Measurements from ENCODE around the gene ROBO2.

Gene ROBO2

DNA sequence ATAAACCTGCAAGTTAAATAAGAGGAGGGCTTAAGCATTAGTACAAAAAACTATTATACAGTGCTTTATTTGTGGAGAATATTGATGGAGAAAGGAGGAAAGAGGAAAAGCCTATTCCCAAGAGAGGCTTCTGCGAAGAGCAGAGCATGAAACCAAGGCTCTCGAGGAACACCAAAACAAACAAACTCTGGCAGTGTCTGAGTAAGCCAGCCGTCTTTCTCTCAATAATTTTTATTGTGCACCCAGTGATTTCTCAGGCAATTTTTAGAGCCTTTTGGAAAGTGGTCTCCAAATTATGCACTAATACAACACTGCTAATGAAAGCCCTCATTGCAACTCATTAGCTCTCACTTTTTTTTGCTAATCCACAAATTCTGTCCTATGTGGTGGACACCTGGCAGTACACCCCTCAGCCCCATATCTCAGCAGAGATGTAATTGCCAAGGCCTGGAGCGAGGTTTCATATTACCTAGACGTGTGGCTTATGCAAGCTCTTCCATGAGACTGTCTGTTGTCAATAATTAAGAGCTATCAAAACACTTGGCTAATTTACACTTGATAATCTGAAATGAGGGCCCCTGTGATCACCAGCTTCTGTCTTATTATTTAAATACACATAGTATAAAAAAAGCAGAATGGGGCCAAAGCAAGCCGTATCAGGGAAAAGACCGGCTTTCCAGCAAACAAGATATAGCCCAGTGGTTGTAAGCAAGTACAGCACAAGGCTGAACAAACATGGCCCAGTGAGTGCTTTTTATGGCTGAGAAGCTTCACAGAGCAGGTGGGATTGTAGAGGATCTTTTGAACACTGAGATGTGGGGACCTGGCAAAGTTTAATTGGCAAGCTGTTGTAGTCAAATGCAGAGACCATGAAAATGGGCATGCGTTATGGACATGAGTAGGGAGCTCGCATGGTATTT lies 216.9 kb downstream of the ROBO2 start:
- DNase-seq (ENCODE audit: low spot score) = no peak

DNA sequence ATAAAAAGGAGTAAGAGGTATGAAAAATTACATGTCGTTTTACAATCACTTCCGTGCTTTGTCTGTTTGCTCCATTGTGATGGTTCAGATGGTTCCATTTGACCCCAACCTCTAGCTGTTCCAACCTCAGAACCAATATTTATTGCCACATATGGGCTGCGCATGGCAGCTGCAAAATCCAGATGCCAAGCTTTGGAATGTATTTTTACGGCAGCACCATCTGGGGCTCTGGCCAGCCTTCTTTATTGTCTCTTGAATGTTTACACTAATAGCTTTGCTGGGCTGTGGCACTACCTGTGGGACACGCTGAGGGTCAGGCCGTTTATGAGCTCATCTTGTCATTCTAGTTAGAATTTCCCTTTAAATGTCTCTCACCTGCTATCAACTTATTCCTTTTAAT lies 219.8 kb downstream of the ROBO2 start:
- DNase-seq (ENCODE audit: low spot score) = no peak

DNA sequence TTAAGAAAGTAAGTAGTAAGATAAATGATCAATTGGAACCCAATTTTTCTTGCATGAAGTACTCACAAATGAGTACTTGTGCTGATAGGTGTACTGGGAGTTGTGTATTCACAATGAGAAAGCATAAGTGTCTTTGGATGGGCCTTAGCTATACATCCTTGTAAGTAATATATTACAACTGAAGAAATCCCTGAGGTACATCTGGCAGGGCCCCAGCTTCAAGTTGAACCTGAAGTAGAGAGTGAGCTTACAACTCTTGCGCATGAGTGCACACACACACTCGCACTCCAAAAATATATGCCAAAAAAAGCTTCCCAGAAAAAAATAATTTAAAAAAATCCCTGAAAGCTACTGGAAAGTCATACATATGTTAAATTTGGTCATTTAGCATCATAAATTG lies 222.5 kb downstream of the ROBO2 start:
- DNase-seq (ENCODE audit: low spot score) = no peak

DNA sequence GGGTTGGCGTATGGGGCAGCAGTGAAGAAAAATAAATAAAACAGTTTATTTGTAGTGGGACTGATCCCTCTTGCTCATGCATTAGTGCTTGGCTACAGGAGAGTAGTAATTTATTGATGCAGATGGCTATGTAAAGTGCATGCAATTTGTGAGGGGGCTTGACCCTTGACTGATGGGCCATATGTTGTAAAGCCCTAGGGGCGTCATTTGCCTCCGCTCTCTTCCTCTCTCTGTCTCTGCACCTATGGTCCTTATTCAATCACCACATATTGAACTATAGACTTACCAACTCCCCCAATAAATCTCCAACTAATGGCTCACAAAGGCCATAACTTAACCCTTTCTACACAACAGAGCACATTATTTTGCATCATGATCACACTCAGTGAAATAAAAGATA lies 227.7 kb downstream of the ROBO2 start:
- no peak for DNase-seq (ENCODE audit: low spot score)

DNA sequence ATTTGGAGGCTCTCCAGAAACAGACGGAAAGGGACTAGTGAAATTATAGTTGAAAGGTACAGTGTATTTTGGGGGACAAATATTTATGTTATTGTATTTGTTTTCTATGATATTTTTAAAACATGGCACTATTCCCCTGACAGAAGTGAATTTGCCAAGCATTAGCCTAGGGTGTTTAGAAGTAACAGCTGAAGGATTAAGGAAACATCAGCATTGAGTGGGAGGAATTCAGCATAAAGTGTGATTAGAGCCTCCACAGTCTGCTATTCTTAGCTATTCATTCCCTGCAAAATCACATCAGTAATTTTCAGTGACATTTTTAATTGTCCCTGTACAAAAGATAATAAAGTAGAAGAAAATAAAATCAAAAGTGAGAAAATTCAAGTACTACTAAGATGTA lies 231.4 kb downstream of the ROBO2 start:
- DNase-seq (ENCODE audit: low spot score) = no peak

DNA sequence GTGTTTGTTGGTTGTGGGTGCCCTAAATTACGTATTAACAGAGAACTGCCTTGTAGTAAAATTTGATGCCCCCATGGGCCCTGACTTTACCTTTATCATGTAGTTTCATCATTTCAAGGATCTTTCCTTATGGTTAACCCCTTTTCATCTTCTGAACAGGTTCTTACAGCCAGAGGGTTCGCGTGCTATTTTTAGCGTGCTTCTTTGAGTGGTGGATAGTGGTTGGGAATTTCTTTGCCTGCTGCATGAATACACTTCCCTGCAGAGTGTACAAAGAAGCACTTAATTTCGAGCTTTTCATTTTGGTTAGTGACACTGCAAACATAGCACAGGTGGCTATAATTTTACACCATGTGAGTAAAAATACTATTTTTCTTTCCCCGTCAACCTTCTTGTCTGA lies 231.8 kb downstream of the ROBO2 start:
- no peak for DNase-seq (ENCODE audit: low spot score)

DNA sequence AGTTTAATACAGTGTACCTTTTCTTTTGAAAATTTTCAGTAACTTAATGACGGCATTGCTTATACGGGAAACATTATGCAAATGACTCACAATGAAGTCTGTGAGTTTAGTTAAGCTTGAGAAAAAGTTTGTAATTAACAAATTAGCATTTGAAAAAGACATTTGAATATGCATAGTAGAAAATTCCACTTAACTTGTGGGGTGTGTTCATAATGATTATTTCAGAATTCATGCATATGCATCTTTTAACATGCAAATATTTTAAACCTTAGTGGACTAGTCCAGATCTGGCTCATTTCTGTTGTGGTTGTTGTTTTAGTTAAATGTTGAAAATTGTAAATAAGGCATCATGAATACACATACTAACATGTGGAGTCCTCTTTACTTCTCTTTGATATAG lies 239.4 kb downstream of the ROBO2 start:
- no peak for DNase-seq (ENCODE audit: low spot score)

DNA sequence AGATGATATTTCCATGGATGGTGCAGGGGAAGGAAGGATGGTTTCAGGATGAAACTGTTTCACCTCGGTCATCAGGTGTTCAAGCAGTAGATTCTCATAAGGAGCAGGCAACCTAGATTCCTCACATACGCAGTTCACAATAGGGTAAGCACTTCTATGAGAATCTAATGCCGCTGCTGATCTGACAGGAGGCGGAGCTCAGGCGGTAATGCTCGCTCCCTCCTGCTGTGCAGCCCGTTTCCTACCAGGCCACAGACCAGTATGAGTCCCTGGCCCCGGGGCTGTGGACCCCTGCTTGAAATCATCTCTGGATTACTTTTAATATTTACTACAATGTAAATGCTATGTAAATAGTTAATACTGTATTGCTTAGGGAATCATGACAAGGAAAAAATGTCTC lies 241.8 kb downstream of the ROBO2 start:
- no peak for DNase-seq (ENCODE audit: low spot score)

DNA sequence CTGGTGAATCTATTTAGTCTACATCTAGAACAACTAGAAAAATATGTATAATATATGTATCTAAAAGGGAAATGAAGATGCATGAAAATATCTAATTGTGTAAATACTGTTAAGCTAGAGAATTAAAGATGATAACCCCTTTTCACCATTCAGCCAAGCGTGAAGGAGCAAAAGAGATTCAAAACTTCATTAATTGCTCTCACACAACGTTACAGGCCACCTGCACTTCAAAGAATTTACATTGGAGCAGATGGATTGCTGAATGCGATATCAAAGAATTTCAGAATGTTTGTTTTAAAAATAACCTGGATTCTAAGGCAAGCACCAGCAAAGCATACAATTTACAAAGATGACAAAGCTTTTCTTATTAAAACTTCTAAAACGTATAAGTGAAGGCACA lies 243.2 kb downstream of the ROBO2 start:
- DNase-seq (ENCODE audit: low spot score) = no peak

DNA sequence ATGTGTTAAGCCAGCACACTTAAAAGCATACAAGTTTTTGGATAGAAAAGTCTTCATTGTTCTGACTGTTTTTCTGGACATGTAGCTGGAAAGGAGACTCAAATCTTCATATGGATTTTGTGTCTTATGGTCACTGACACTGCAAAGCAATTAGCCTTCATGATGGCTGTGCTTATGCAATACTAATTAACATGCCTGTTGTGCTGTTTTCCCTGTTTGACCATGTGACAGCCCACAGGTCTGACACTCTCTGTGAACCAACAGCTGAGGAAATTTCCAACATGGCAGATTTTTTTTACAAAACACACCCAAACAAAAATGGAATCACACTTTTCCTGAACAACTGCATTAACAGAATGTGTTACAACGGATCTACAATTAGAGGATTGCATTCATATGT lies 248.4 kb downstream of the ROBO2 start:
- DNase-seq (ENCODE audit: low spot score) = no peak

DNA sequence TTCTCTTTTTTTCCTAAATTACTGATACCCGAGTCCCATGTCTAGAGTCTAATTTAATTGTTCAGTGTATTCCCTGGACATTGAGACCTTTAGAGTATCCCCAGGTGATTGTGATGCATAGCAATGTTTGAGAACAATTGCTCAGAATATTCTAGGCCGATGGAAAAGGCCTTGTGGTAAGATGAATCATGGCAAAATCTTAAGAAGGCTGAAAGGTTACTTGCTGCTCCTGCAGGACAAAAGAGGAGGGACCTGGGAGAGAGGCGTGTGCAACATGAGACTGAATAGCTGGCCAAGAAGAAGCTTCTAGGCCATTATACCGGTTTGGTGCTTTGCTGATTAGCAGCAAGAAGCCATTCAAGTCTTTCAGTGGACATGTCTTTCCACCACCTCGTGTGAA lies 256.6 kb downstream of the ROBO2 start:
- no peak for DNase-seq (ENCODE audit: low spot score)

DNA sequence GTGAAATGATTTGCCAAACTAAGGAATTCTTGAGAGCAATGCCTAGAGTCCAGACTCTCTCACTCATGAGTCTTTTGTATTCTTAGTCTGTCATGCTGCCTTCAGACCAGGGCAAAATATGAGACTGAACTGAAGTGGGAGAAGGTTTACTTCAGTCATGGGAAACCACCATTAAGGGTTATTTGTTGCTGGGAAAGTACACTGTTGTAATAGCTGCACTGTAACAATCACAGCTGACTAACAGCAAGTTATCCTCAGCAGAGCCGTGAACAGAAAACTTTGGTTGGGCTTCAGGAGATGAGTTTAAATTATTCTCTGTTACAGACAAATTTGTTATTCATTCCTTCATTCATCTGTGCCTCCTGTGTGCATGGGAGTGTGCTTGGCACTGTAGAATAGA lies 258.5 kb downstream of the ROBO2 start:
- DNase-seq (ENCODE audit: low spot score) = no peak

DNA sequence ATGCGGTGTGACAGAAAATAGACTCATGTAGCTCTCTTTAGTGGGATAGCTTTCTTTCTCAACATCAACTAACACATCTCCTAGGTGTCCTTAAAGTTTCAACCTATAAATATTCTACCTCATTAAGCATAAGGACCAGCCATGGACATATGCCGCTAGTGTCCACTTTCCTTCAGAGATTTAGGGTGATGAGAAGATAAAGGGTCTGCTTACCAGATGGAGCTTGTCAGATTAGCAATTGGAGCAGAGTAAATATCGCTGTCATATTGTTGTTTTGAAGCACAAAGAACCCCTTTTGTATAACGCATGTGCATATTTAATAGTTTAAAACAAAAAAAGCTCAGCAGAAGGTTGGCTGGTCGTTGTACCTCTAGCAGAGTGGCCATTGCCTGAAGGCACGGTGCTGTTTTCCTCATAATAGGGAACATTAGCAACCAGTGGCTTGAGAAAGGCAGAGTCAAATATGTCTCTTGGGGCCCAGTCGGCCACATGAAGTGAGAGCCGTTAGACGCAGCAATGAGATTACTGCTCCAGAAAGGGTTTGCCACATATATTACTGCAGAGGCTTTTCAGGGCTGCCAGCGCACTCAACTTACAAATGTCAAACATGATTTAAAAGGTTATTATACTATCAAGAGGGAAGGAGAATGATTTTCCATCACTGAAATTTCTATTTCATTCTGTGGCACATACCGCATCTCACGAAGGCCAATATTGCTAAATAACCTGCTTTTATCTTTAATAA lies 264.2 kb downstream of the ROBO2 start:
- DNase-seq (ENCODE audit: low spot score) = no peak

DNA sequence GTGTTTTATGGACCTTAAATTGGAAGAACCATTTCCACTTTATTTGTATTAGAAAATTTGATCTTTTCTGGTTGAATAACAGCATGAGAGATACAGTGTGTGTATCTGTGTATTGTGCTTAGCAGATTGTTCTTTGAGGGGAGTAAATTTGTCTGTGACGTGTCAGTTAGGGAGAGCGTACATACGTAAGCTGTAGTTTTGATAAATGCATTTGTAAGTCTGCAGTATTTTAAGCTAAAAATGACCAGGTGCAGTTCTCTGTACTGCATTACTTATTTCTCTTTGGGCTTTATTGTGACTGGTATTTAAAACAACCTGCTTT lies 264.8 kb downstream of the ROBO2 start:
- DNase-seq (ENCODE audit: low spot score) = no peak

DNA sequence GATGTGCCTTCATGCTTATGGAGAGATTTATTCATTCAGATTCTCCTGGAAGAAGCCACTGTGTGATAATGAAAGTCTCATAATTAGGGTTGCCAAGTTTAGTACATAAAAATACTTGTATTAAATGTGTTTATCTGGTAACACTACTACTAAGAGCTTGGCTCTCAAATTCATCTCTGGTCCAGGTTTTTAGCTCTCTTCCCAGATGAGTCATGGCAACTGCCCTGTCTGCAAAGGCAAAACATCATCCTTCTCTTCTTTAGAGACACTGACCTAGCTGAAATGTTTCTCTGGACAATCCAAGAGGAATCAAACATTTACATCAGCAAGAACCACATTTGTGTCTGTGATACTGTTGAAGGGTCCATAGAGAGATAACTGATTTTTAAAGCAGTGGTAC lies 269.6 kb downstream of the ROBO2 start:
- no peak for DNase-seq (ENCODE audit: low spot score)

DNA sequence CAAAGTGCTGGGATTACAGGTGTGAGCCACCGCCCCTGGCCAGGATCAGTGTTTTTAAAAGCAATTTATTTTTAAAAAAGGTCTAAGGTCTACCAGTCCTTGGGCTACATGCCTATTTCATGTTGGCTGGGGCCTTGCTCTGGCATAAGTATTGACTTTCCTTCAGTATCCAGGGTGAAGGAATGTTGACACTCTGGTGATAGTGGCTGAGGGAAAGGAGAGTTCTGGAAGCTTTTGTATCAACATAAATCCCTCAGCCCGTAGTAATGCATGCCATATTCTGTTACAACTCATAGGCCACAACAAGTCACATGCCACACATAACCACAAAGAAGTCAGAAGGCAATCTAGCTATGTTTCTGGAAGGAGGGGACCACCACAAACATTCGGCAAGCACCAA lies 273.9 kb downstream of the ROBO2 start:
- DNase-seq (ENCODE audit: low spot score) = no peak

DNA sequence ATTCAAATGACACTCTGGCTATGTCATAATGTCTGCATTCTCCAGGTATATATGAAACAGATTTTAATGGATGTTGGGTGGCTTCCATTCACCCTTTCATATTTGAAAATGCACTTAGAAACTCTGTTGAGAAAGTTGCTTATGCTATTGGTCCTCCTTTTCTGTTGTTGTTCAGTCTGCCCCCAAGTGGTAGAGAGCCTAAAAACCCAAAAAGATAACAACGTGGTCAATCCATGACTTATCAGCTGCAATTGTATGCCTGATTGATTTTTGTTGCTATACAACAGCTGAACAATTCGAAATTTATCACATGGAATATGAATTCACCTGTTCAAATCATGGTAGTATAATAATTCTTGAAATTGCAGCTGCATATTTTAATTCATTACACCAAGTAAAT lies 279.8 kb downstream of the ROBO2 start:
- no peak for DNase-seq (ENCODE audit: low spot score)

DNA sequence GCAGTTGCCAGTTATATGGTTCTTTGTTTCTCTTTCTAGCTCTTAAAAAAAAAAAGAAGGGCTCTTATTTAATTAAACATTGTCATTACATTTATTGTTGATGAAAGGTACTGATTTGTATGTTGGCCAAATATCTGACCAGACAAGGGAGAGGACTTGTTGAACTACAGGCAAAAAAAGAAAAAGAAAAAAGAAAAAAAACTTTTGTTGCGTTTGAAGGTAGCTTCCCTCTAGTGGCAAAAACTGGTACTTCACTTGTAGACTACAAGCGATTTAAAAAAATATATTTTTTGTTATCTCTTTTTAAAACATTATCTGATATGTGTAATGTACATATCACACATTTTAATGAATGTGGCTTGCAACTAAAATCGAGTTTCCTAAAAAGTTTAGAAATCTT lies 280.6 kb downstream of the ROBO2 start:
- no peak for DNase-seq (ENCODE audit: low spot score)

DNA sequence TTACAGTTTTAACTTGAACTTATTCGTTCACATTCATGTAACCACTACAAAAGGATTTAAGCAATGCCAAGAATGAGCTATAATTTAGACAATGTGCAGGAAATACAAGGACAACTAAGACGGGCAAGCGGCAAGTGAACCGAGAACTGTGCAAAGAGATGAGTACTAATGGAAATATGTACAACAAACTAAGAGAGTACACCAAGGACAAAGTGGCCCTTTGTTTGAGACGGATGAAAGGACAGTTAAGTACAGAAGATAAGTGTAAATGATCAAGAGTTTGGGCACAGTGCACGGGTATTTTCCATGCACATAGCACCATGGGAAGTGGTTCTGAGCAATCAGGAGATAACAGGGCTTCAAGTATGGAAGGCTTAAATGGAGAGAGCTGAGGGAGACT lies 281.7 kb downstream of the ROBO2 start:
- no peak for DNase-seq (ENCODE audit: low spot score)

DNA sequence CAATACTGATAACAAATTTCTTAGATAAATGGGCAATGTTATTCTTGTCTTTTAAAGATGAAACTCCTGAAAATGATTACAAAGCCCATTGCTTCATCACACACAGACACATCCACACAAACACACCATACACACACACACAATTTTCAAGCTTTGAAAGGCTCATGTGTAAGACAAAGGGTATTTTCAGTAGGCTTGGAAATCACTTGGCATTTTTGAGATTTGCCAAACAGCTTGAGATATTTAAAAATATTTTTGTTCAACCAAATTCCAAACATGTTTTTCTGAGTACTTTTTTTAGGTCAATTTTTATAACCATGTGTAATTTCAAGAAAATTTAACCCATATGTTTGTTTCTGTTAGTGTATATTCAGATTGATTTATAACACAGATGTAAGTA lies 283.7 kb downstream of the ROBO2 start:
- DNase-seq (ENCODE audit: low spot score) = no peak

DNA sequence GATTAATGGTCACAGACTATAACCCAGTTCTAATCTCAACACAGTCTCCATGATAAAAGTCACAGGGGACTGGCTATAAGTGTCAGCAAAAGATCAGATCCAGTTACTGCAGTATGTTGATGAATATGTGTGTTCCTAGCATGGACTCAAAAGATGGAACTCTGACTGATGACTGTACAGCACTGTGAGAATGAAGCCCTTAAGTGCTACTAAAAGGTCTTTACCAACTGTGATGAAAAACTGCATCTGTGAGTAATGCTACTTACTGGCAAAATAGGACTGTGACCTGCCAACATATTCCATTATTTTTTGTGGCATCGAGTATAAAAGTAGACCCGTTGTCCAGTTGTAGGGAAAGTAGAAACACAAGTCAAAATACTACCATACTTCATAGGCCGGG lies 284.2 kb downstream of the ROBO2 start:
- no peak for DNase-seq (ENCODE audit: low spot score)

DNA sequence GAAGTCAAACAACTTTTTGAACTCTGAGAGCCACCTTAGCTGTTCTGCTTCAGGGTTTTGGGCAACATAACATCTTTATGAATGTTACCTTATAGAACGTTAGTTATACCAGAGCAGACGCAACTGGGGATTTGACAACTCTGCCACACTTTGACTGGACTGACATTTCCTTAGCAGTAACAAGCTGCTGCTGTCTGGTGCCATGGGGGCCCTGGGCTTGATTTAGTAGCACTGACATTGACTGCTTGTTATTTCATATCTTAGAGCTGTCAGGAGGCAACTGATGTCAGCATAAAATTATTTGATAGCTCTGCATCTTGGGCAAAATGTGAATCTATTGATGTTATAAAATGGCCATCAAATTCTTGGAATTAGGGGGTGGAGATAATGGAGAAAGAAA lies 285.4 kb downstream of the ROBO2 start:
- DNase-seq (ENCODE audit: low spot score) = no peak

DNA sequence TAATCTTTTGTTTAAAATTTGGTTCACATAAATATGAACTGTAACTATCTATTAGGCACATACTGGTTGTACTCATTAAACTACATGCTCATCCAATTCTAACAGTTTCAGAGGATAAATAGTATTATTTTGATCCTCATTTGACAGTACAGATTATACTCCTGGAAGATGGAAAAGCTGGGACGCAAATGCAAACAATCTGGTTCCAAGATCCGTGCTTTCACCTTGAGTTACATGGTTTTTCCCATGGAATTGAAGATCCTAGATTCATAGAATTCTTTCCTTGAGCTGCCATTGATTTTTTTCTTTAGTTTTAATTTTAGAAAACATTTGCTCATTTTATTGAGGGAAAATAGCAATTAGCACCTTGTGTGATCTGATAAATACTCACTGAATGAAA lies 285.8 kb downstream of the ROBO2 start:
- no peak for DNase-seq (ENCODE audit: low spot score)

DNA sequence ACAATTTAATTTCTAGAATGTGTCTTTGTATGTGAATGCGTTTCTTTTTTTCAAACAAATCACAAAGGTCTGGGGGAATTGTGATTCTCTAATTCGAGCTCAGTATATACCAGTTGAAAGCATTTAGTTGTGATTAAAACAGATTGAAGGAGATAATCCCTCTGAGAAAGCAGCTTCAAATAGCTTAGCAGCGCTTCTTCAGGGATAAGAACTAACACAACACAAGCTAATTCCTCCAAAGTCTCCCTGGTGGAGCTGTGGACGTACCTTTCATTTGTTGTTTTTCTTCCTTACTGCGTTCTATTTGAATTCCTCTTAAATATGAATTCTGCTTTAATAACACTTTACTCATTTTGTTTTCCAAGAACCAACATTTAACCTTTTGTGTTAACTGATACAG lies 286.7 kb downstream of the ROBO2 start:
- no peak for DNase-seq (ENCODE audit: low spot score)

All from GM03348 (cell line).